Left lobe of liver (tissue), 2 donors: ENCODE measurements around the gene TCF12. TPM values are rescaled to one million over a fixed set of nuclear protein-coding genes. Genes with fewer than 3 reads are reported as not detected.
A peak's percentile ranks its signal among the peaks of the same experiment; 100 is the strongest.

Experiments
- ATAC-seq: fragments of 200-7000 bp; cut with Tn5 transposase; one replicate; pipeline ENCODE4 v1.9.1; 2020; ENCODE audit warnings: mild to moderate bottlenecking, moderate library complexity
- DNase-seq: peaks from one replicate; pipeline ENCODE4 v3.0.0-alpha.2; 2020; ENCODE audit warnings: low spot score
- total RNA-seq: library from RNA; stranded (reverse); gene quantifications from one replicate; pipeline ENCODE4 v1.2.1, GENCODE V29; 2021
- donor health status: DM: no; HTN: no; CAD: no; lungs with moderate emphysema.
- donor health status: DM: no; HTN: yes; CAD: no.

The TCF12 gene
- total RNA-seq, 1 donor from 2014 or later: 29.8 TPM

GRCh38 chr15:57324944-57325679, 406.7 kb downstream of the TCF12 start:
- no peak for ATAC-seq
- DNase-seq: no peak

- DNase-seq (no peak), ATAC-seq (no peak)
Measured at GRCh38 chr15:57326196-57326595, 407.8 kb downstream of the TCF12 start.

DNA sequence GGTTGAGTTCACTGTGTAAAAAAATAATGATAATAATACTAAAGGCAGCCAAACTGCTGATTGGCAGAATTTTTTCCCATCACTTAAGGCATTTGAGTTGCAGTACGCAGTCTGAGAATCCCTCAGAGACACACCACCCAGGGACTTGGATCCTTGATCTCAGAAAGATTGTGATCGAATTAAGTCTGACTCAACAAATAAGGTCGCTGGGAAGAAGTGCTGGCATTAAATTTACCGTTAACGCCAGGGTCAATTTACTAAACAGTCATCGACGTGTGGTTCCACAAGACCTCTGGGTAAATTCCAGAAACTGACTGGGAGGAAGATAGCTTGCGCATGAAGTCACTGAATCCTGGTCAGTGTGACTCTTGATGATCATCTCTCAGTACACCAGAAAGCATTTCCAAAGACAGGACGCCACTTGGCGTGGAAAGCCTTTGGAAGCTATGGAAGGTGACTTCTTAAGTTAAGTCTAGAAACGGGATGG, 409.6 kb downstream of the TCF12 start:
- ATAC-seq (no peak), DNase-seq (no peak)

GRCh38 chr15:57328479-57328878, 410.0 kb downstream of the TCF12 start:
- DNase-seq (no peak), ATAC-seq (no peak)

GRCh38 chr15:57328897-57329296, 410.5 kb downstream of the TCF12 start:
- no peak for ATAC-seq

DNA sequence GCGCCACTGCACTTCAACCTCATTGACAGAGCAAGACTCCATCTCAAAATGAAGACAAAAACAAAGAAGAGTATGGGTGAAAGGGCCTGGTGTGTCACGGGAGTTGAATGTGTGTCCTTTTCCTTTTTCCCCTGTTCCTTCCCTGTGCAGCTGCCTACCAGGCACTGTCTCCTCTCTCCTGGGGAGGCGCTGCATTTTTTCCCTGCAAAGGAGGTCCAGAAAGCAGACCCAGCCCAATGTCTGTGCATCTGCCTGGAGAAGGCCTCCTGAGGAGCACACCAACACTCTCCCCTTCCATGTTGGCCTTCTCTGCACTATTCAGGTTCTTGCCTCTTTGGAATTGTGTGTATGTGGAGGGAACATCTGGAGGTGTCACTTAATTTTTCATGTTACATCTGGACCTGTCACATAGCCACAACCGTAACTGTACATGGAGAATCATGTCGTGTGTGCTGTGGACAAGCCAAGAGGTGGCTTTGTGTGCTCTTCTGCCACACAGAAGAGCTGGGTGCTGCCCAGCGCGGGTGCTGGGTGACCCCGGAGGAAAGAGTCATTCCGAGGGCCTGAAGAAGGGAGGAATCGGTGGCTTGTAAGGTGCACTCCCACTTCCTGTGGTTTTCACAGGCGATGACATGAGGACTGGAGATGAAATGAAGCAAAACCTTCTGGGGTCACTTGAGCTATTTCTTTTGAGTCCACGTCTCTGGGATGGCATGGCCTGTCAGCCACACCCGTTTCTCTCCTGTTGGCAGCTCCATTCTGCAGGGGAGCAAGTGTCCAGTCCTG, 411.3 kb downstream of the TCF12 start:
- no peak for DNase-seq
- ATAC-seq: no peak

More at GRCh38 chr15:57328897-57329296, 410.5 kb downstream of the TCF12 start:
- DNase-seq: no peak

GRCh38 chr15:57330619-57331340, 412.3 kb downstream of the TCF12 start:
- DNase-seq: no peak
- ATAC-seq: no peak

GRCh38 chr15:57332326-57332725, 413.9 kb downstream of the TCF12 start:
- DNase-seq: no peak
- ATAC-seq: no peak

GRCh38 chr15:57333487-57333886, 415.0 kb downstream of the TCF12 start:
- ATAC-seq: no peak
- no peak for DNase-seq

- no peak for DNase-seq
- ATAC-seq: peak; percentile 19
Measured at GRCh38 chr15:57334257-57334656, 415.8 kb downstream of the TCF12 start.

DNA sequence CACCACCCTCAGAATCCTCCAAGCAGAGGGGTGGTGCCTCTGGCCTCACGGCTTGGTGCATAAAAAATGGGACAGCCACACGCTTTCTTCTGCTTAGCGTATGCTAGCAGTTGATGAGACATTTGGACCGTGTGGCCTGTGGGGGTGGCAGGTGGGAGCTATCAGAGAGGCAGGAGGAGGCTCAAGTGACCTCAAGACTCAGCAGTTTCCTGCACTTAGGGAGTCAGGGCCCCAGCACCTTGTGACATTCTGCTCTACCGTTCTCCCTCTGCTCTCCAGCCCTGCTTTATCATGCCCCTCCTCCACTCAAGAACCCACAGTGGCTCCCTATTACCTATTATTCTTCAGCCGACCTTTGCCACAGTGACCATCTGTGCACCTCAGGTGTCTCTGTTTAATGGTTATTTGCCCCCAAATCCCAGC, 416.9 kb downstream of the TCF12 start:
- DNase-seq (no peak), ATAC-seq (no peak)

DNA sequence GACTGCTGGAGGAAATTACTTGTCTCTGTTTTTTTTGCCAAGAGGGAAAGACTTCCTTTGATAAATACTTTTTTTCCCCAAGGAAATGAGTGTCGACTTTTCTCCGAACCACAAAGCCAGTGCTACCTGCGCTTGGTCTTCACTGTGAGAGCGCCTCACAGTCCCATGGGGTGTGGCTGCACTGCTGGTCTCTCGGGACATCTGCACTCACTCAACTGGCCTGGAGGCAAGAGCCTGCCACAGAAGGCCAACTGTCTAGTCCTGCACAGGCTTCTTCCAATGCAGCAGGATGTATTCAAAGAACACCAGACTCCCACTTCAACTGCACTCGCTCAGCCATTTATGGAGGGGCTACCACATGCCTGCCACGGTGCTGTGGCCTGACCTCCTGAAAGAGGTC, 417.3 kb downstream of the TCF12 start:
- no peak for ATAC-seq
- no peak for DNase-seq

DNA sequence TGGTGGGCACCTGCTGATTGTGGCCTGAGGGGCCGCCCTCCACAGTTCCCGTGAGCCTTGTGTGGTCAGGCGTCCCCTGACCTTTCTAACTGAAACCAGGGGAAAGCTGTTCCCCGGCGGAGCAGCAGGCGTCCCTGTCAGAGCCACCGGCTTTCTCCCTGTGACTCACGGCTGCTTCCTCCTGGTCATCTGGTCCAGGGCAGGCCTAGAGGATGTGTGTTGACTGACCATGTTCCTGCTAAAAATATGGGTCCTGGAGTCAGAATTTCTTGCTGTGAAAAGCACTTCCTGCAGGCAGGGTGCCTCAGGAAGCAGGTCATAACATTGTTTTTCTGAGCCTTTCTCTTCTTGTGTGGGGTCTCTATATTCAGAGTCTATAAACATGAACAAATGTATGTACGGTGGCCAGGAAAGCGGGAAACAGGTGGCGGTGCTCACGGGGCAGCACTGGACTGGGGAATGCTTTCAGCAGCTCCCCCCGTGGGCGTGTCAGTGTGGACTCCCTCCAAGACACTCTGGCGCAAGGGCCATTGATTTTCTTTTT, 419.5 kb downstream of the TCF12 start:
- no peak for DNase-seq
- peak; percentile 22 for ATAC-seq

- ATAC-seq: no peak
Measured at GRCh38 chr15:57339321-57339720, 420.9 kb downstream of the TCF12 start.

More at GRCh38 chr15:57339321-57339720, 420.9 kb downstream of the TCF12 start:
- no peak for DNase-seq

Other genes starting within 250 kb of the TCF12 start
- gene ZNF280D, start 185.1 kb upstream of the TCF12 start, total RNA-seq: 15.8 TPM